ENCODE results near the gene RBM20. TPM values are rescaled to one million over a fixed set of nuclear protein-coding genes. Genes with fewer than 3 reads are reported as not detected.
A peak's percentile ranks its signal among the peaks of the same experiment; 100 is the strongest.

The RBM20 gene
- total RNA-seq, 1 donor from 2014 or later: 0.32 TPM

GRCh38 chr10:110744782-110745181 lies 100.6 kb downstream of the RBM20 start:
- no peak for DNase-seq (ENCODE audit: low spot score)
- no peaks in the 10 kb centered on the region for H3K9me3 ChIP-seq (ENCODE audit: low read depth)
- H3K79me2 ChIP-seq (ENCODE audit: low read depth): no peaks in the 10 kb centered on the region
- no peak overlapping the region for H3K9ac ChIP-seq
- no peak overlapping the region for H3K27ac ChIP-seq
- TF ChIP-seq EZH2phosphoT487 (IDR thresholded peaks at IDR 0.05): no peak
- TF ChIP-seq EZH2 (IDR thresholded peaks at IDR 0.05): no peak
- no peaks in the 10 kb centered on the region for H3K27me3 ChIP-seq
- no peaks in the 10 kb centered on the region for H4K20me1 ChIP-seq (ENCODE audit: low read depth)
- no peaks in the 10 kb centered on the region for H3K4me1 Mint-ChIP-seq
- no peak overlapping the region for H3K4me3 ChIP-seq
- H3K36me3 Mint-ChIP-seq: no peaks in the 10 kb centered on the region
- no peaks in the 10 kb centered on the region for H3K27me3 Mint-ChIP-seq (ENCODE audit: insufficient read depth, low read depth)
- H3K4me2 ChIP-seq: no peak overlapping the region
- H3K9me3 Mint-ChIP-seq: peaks cover 5% of the 10 kb centered on the region
- H2AFZ ChIP-seq (replicated peaks): no peak overlapping the region
- H3K4me1 ChIP-seq: no peaks in the 10 kb centered on the region
- no peaks in the 10 kb centered on the region for H3K36me3 ChIP-seq
- no peaks in the 10 kb centered on the region for H3F3A ChIP-seq (ENCODE audit: low read depth)
- H3K27ac Mint-ChIP-seq: no peak overlapping the region
- H3K4me3 Mint-ChIP-seq: no peak overlapping the region

- H3K27ac Mint-ChIP-seq: no peak overlapping the region
- Histone ChIP-seq H4K20me1 (ENCODE audit: low read depth) (no peaks in the 10 kb centered on the region), H2AFZ (replicated peaks) (no peak overlapping the region), H3F3A (ENCODE audit: low read depth) (no peaks in the 10 kb centered on the region), H3K4me1 (no peaks in the 10 kb centered on the region), H3K27ac (no peak overlapping the region), H3K9me3 (ENCODE audit: low read depth) (no peaks in the 10 kb centered on the region), H3K9ac (no peak overlapping the region), H3K4me2 (no peak overlapping the region), H3K27me3 (no peaks in the 10 kb centered on the region), H3K79me2 (ENCODE audit: low read depth) (no peaks in the 10 kb centered on the region), H3K4me3 (no peak overlapping the region), H3K36me3 (no peaks in the 10 kb centered on the region)
- no peaks in the 10 kb centered on the region for H3K36me3 Mint-ChIP-seq
- H3K4me3 Mint-ChIP-seq: no peak overlapping the region
- DNase-seq (ENCODE audit: low spot score): peak; percentile 76
- H3K4me1 Mint-ChIP-seq: no peaks in the 10 kb centered on the region
- peaks cover 6% of the 10 kb centered on the region for H3K9me3 Mint-ChIP-seq
- TF ChIP-seq EZH2phosphoT487 (IDR thresholded peaks at IDR 0.05): no peak
- TF ChIP-seq, protein P1, sequence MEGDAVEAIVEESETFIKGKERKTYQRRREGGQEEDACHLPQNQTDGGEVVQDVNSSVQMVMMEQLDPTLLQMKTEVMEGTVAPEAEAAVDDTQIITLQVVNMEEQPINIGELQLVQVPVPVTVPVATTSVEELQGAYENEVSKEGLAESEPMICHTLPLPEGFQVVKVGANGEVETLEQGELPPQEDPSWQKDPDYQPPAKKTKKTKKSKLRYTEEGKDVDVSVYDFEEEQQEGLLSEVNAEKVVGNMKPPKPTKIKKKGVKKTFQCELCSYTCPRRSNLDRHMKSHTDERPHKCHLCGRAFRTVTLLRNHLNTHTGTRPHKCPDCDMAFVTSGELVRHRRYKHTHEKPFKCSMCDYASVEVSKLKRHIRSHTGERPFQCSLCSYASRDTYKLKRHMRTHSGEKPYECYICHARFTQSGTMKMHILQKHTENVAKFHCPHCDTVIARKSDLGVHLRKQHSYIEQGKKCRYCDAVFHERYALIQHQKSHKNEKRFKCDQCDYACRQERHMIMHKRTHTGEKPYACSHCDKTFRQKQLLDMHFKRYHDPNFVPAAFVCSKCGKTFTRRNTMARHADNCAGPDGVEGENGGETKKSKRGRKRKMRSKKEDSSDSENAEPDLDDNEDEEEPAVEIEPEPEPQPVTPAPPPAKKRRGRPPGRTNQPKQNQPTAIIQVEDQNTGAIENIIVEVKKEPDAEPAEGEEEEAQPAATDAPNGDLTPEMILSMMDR (IDR thresholded peaks at IDR 0.05): peak; percentile 92
- TF ChIP-seq EZH2 (IDR thresholded peaks at IDR 0.05): no peak
- no peaks in the 10 kb centered on the region for H3K27me3 Mint-ChIP-seq (ENCODE audit: insufficient read depth, low read depth)
Observed at GRCh38 chr10:110746254-110746826, 102.2 kb downstream of the RBM20 start.

GRCh38 chr10:110746969-110747608 lies 103.0 kb downstream of the RBM20 start:
- Histone ChIP-seq H3K79me2 (ENCODE audit: low read depth) (no peaks in the 10 kb centered on the region), H3K27ac (no peak overlapping the region), H3K4me2 (no peak overlapping the region), H3K36me3 (no peaks in the 10 kb centered on the region), H3K4me1 (no peaks in the 10 kb centered on the region), H3K9me3 (ENCODE audit: low read depth) (no peaks in the 10 kb centered on the region), H3K4me3 (no peak overlapping the region), H3K9ac (no peak overlapping the region), H4K20me1 (ENCODE audit: low read depth) (no peaks in the 10 kb centered on the region), H3F3A (ENCODE audit: low read depth) (no peaks in the 10 kb centered on the region), H3K27me3 (no peaks in the 10 kb centered on the region), H2AFZ (replicated peaks) (no peak overlapping the region)
- Mint-ChIP-seq H3K27me3 (ENCODE audit: insufficient read depth, low read depth) (no peaks in the 10 kb centered on the region), H3K4me3 (no peak overlapping the region), H3K36me3 (no peaks in the 10 kb centered on the region), H3K4me1 (no peaks in the 10 kb centered on the region), H3K9me3 (peaks cover 6% of the 10 kb centered on the region), H3K27ac (no peak overlapping the region)
- DNase-seq (ENCODE audit: low spot score): no peak
- TF ChIP-seq, protein P1 (IDR thresholded peaks at IDR 0.05): no peak
- TF ChIP-seq EZH2 (IDR thresholded peaks at IDR 0.05) (no peak), EZH2phosphoT487 (IDR thresholded peaks at IDR 0.05) (no peak)

Data from neural progenitor cell (in vitro differentiated cells).